H9 (cell line): Measurements from ENCODE around the gene SLC12A3. TPM values are rescaled to one million over a fixed set of nuclear protein-coding genes. Genes with fewer than 3 reads are reported as not detected.

Experiments
- DNase-seq: peaks from one replicate; pipeline ENCODE4 v3.0.0-alpha.2; 2017
- H2AFZ ChIP-seq: one replicate; pipeline ENCODE4 v1.6.1; 2013; ENCODE audit warnings: mild to moderate bottlenecking, low read length, control low read depth, moderate library complexity
- H2AK5ac ChIP-seq: 2 replicates; pipeline ENCODE4 v1.6.1; 2013; ENCODE audit warnings: low read length, control low read depth, mixed read lengths; ENCODE audit not compliant: insufficient read length
- H2BK120ac ChIP-seq: one replicate; pipeline ENCODE4 v1.6.1; 2013; ENCODE audit warnings: low read depth, mild to moderate bottlenecking, low read length, control low read depth, inconsistent platforms; ENCODE audit not compliant: poor library complexity, severe bottlenecking
- H2BK12ac ChIP-seq: 2 replicates; pipeline ENCODE4 v1.6.1; 2013; ENCODE audit warnings: low read length, control low read depth, mixed read lengths, low read depth; ENCODE audit not compliant: insufficient read length
- H2BK15ac ChIP-seq: 2 replicates; pipeline ENCODE4 v1.6.1; 2013; ENCODE audit warnings: low read depth, low read length, control low read depth
- H2BK20ac ChIP-seq: one replicate; pipeline ENCODE4 v1.6.1; 2013; ENCODE audit warnings: low read depth, mild to moderate bottlenecking, low read length, control low read depth, inconsistent platforms; ENCODE audit not compliant: poor library complexity, severe bottlenecking
- H2BK5ac ChIP-seq: 2 replicates; pipeline ENCODE4 v1.6.1; 2013; ENCODE audit warnings: low read length, control low read depth, mixed read lengths; ENCODE audit not compliant: insufficient read length
- H3K14ac ChIP-seq: 2 replicates; pipeline ENCODE4 v1.6.1; 2013; ENCODE audit warnings: low read length, control low read depth; ENCODE audit not compliant: insufficient read depth
- H3K18ac ChIP-seq: 2 replicates; pipeline ENCODE4 v1.6.1; 2013; ENCODE audit warnings: low read depth, mild to moderate bottlenecking, mixed read lengths, low read length, control low read depth; ENCODE audit not compliant: insufficient read length
- H3K23ac ChIP-seq: 2 replicates; pipeline ENCODE4 v1.6.1; 2013; ENCODE audit warnings: low read length, control low read depth, mixed read lengths, low read depth; ENCODE audit not compliant: insufficient read length
- H3K23me2 ChIP-seq: 2 replicates; pipeline ENCODE4 v1.6.1; 2013; ENCODE audit warnings: low read depth, mild to moderate bottlenecking, mixed read lengths, low read length, control low read depth; ENCODE audit not compliant: insufficient read length, poor library complexity, severe bottlenecking
- H3K27ac ChIP-seq: 2 replicates; pipeline ENCODE4 v1.5.1; 2013; ENCODE audit warnings: low read length, control low read depth, mixed read lengths, low read depth; ENCODE audit not compliant: insufficient read length
- H3K27me3 ChIP-seq: 2 replicates; pipeline ENCODE4 v1.6.1; 2013; ENCODE audit warnings: low read length, control low read depth, inconsistent platforms; ENCODE audit not compliant: insufficient read depth
- H3K4ac ChIP-seq: 2 replicates; pipeline ENCODE4 v1.6.1; 2013; ENCODE audit warnings: low read depth, mild to moderate bottlenecking, control low read depth, inconsistent platforms, low read length, moderate library complexity
- H3K4me1 ChIP-seq: 2 replicates; pipeline ENCODE4 v1.6.1; 2013; ENCODE audit warnings: low read length, control low read depth, inconsistent platforms; ENCODE audit not compliant: insufficient read depth
- H3K4me2 ChIP-seq: 2 replicates; pipeline ENCODE4 v1.6.1; 2013; ENCODE audit warnings: low read length, control low read depth, mixed read lengths; ENCODE audit not compliant: insufficient read length, insufficient read depth
- H3K56ac ChIP-seq: 2 replicates; pipeline ENCODE4 v1.6.1; 2013; ENCODE audit warnings: low read depth, mild to moderate bottlenecking, mixed read lengths, low read length, control low read depth; ENCODE audit not compliant: insufficient read length
- H3K79me1 ChIP-seq: 2 replicates; pipeline ENCODE4 v1.6.1; 2013; ENCODE audit warnings: low read depth, mild to moderate bottlenecking, moderate library complexity, low read length, control low read depth, inconsistent platforms; ENCODE audit not compliant: insufficient read depth, poor library complexity, severe bottlenecking
- H3K79me2 ChIP-seq: 2 replicates; pipeline ENCODE4 v1.6.1; 2013; ENCODE audit warnings: low read length, control low read depth, inconsistent platforms; ENCODE audit not compliant: insufficient read depth
- H3K9ac ChIP-seq: 2 replicates; pipeline ENCODE4 v1.6.1; 2013; ENCODE audit warnings: low read length, control low read depth, mixed read lengths; ENCODE audit not compliant: insufficient read length; ENCODE audit errors: extremely low read depth
- H3K9me3 ChIP-seq: one replicate; pipeline ENCODE4 v1.6.1; 2013; ENCODE audit warnings: low read depth, low read length, inconsistent platforms; ENCODE audit not compliant: control insufficient read depth
- H3T11ph ChIP-seq: one replicate; pipeline ENCODE4 v1.6.1; 2013; ENCODE audit warnings: mild to moderate bottlenecking, low read length, control low read depth, inconsistent platforms
- H4K20me1 ChIP-seq: one replicate; pipeline ENCODE4 v1.6.1; 2013; ENCODE audit not compliant: control insufficient read depth, insufficient read length, insufficient read depth
- H4K5ac ChIP-seq: 2 replicates; pipeline ENCODE4 v1.6.1; 2013; ENCODE audit warnings: low read depth, mild to moderate bottlenecking, mixed read lengths, low read length, control low read depth; ENCODE audit not compliant: insufficient read length
- H4K8ac ChIP-seq: replicated peaks from 2 replicates; pipeline ENCODE4 v1.6.1; 2013; ENCODE audit warnings: low read length, control low read depth, mixed read lengths, low read depth; ENCODE audit not compliant: insufficient read length
- H4K91ac ChIP-seq: 2 replicates; pipeline ENCODE4 v1.6.1; 2013; ENCODE audit warnings: low read depth, mild to moderate bottlenecking, moderate library complexity, mixed read lengths, low read length, control low read depth; ENCODE audit not compliant: insufficient read length
- H3K27ac Mint-ChIP-seq, 3 experiments: 2 replicates in 2 of 3; 3 replicates in 1 of 3; pipeline ENCODE4 v1.8.0; 2020 to 2021; ENCODE audit warnings: mixed read lengths in 3 of 3, mild to moderate bottlenecking in 1 of 3, moderate library complexity in 1 of 3
- H3K27me3 Mint-ChIP-seq: 2 replicates; pipeline ENCODE4 v1.8.0; 2021; ENCODE audit warnings: low read depth, mild to moderate bottlenecking, moderate library complexity, mixed read lengths
- H3K36me3 Mint-ChIP-seq, 3 experiments: 2 replicates in 2 of 3; 3 replicates in 1 of 3; pipeline ENCODE4 v1.8.0; 2020 to 2021; ENCODE audit warnings: low read depth in 3 of 3, mixed read lengths in 3 of 3; ENCODE audit not compliant: insufficient read depth in 1 of 3
- H3K4me1 Mint-ChIP-seq, 2 experiments: 2 replicates each; pipeline ENCODE4 v1.8.0; 2020; ENCODE audit warnings: mixed read lengths in 2 of 2
- H3K4me3 Mint-ChIP-seq, 2 experiments: 2 replicates in 1 of 2; 3 replicates in 1 of 2; pipeline ENCODE4 v1.8.0; 2020 to 2021; ENCODE audit warnings: mild to moderate bottlenecking in 2 of 2, mixed read lengths in 2 of 2, moderate library complexity in 1 of 2
- H3K9me3 Mint-ChIP-seq, 2 experiments: 2 replicates in 1 of 2; 3 replicates in 1 of 2; pipeline ENCODE4 v1.8.0; 2020; ENCODE audit warnings: mild to moderate bottlenecking in 2 of 2, mixed read lengths in 2 of 2, moderate library complexity in 1 of 2
- CTCF ChIP-seq: fragments of 200-600 bp; sonication (generic); conservative IDR thresholded peaks from 3 replicates; pipeline ENCODE4 v1.8.0; 2021; ENCODE audit warnings: antibody characterized with exemption, mild to moderate bottlenecking
- total RNA-seq: library from RNA; stranded (reverse); gene quantifications from 2 replicates; pipeline ENCODE4 v1.2.1, GENCODE V29; 2021

The SLC12A3 gene
- total RNA-seq, 1 experiment from 2014 or later, result not detected

GRCh38 chr16:56832768-56833167 lies 32.2 kb upstream of the SLC12A3 start:
- DNase-seq, result no peak
- H3K9me3 Mint-ChIP-seq, result no peaks in the 10 kb centered on the region
- no peak overlapping the region for H4K8ac ChIP-seq
- no peak for TF ChIP-seq CTCF
- no peaks in the 10 kb centered on the region for H3K9me3 ChIP-seq
- no peak overlapping the region for H3K56ac ChIP-seq
- H2BK5ac ChIP-seq, result no peak overlapping the region
- H3K14ac ChIP-seq, result no peak overlapping the region
- H2BK12ac ChIP-seq, result no peak overlapping the region
- no peaks in the 10 kb centered on the region for H3K27me3 ChIP-seq
- H3K23me2 ChIP-seq, result no peaks in the 10 kb centered on the region
- no peak overlapping the region for H3K4ac ChIP-seq
- H3K9ac ChIP-seq, result no peak overlapping the region
- H3K18ac ChIP-seq, result no peak overlapping the region
- H4K5ac ChIP-seq, result no peak overlapping the region
- no peak overlapping the region for H3K27ac ChIP-seq
- H3K4me1 ChIP-seq, result no peaks in the 10 kb centered on the region
- H2BK20ac ChIP-seq, result no peak overlapping the region
- H2BK120ac ChIP-seq, result no peak overlapping the region
- H3K36me3 Mint-ChIP-seq, result peaks cover 29 to 79% (median 55%) of the 10 kb centered on the region in 3 experiments; a peak in 6 of 7 replicates
- H2AK5ac ChIP-seq, result no peak overlapping the region
- H3K79me1 ChIP-seq, result no peaks in the 10 kb centered on the region
- no peak overlapping the region for H3K23ac ChIP-seq
- no peaks in the 10 kb centered on the region for H3K27me3 Mint-ChIP-seq
- no peak overlapping the region for H3T11ph ChIP-seq
- H4K91ac ChIP-seq, result no peak overlapping the region
- H3K27ac Mint-ChIP-seq, result no peak overlapping the region
- H3K4me3 Mint-ChIP-seq, result no peak overlapping the region
- no peaks in the 10 kb centered on the region; a peak in 1 of 4 replicates for H3K4me1 Mint-ChIP-seq
- no peaks in the 10 kb centered on the region; the same call in 1 of the 2 replicates for H3K79me2 ChIP-seq
- H2BK15ac ChIP-seq, result no peak overlapping the region
- no peak overlapping the region for H2AFZ ChIP-seq
- no peak overlapping the region for H3K4me2 ChIP-seq
- no peaks in the 10 kb centered on the region for H4K20me1 ChIP-seq
